NK-92 (cell line): Measurements from ENCODE around the gene RPL36.

Source experiments
- DNase-seq: peaks from one replicate; lab custom pipeline; 2025; ENCODE audit not compliant: unreplicated experiment; lab: John Stamatoyannopoulos, UW

Gene RPL36

GRCh38 chr19:5673752-5674151 lies 16.3 kb upstream of the RPL36 start:
- DNase-seq: no peak

- no peak for DNase-seq
Measured at GRCh38 chr19:5674714-5675113, 15.4 kb upstream of the RPL36 start.

- DNase-seq: no peak
Measured at GRCh38 chr19:5676105-5676771, 13.9 kb upstream of the RPL36 start.

- no peak for DNase-seq
Measured at GRCh38 chr19:5676772-5677105, 13.4 kb upstream of the RPL36 start.

GRCh38 chr19:5677136-5677535 lies 13.0 kb upstream of the RPL36 start:
- DNase-seq: no peak

GRCh38 chr19:5677580-5677979 lies 12.5 kb upstream of the RPL36 start:
- DNase-seq: no peak

GRCh38 chr19:5678071-5678718 lies 11.9 kb upstream of the RPL36 start:
- DNase-seq: no peak

GRCh38 chr19:5679289-5680083 lies 10.6 kb upstream of the RPL36 start:
- DNase-seq: no peak

GRCh38 chr19:5680084-5680436 lies 10.0 kb upstream of the RPL36 start:
- no peak for DNase-seq

GRCh38 chr19:5680437-5681368 lies 9.4 kb upstream of the RPL36 start, which contains the start of the genes HSD11B1L and MICOS13:
TSS of gene HSD11B1L (plus strand) at chr19:5681027. CDS start at chr19:5684833, 3,806 bp downstream.
TSS of gene MICOS13 (minus strand) at chr19:5680516. CDS start at chr19:5680486, 30 bp downstream.
- DNase-seq: peak; percentile 87

- DNase-seq: no peak
Measured at GRCh38 chr19:5681391-5682106, 8.5 kb upstream of the RPL36 start.

GRCh38 chr19:5682107-5682482 lies 8.0 kb upstream of the RPL36 start:
- DNase-seq: no peak

GRCh38 chr19:5683177-5683886 lies 6.8 kb upstream of the RPL36 start:
- no peak for DNase-seq

- DNase-seq: no peak
Measured at GRCh38 chr19:5684694-5685430, 5.2 kb upstream of the RPL36 start.

GRCh38 chr19:5686326-5686646 lies 3.8 kb upstream of the RPL36 start:
- DNase-seq: no peak

GRCh38 chr19:5686647-5687359 lies 3.3 kb upstream of the RPL36 start:
- peak; percentile 48 for DNase-seq

- no peak for DNase-seq
Measured at GRCh38 chr19:5687360-5688198, 2.5 kb upstream of the RPL36 start.
